ENCODE data around the gene FOXA2. TPM values are rescaled to one million over a fixed set of nuclear protein-coding genes. Genes with fewer than 3 reads are reported as not detected.

Gene FOXA2
- total and polyA plus RNA-seq, 4 donors, result 0.60 to 0.83 (median 0.60) TPM; not detected in 1

GRCh38 chr20:22585786-22586493 lies 1.6 kb upstream of the FOXA2 start:
- DNase-seq (ENCODE audit: low read depth in 4 of 6, low spot score in 6 of 6), result no peak
- Histone ChIP-seq H3K27ac (ENCODE audit: low read depth, low read length) (no peak overlapping the region), H3K27me3 (ENCODE audit: control insufficient read depth, insufficient read depth, low read length) (peaks cover 95% of the 10 kb centered on the region), H3K4me3 (ENCODE audit: low read depth, low read length) (no peak overlapping the region), H3K4me1 (ENCODE audit: control insufficient read depth, insufficient read depth, low read length) (peaks cover 37% of the 10 kb centered on the region), H3K9me3 (ENCODE audit: control insufficient read depth, insufficient read depth, low read length) (no peaks in the 10 kb centered on the region), H3K36me3 (ENCODE audit: control insufficient read depth, insufficient read depth, low read length) (no peaks in the 10 kb centered on the region)
- WGBS (ENCODE audit: insufficient coverage), result 4% methylated on average over 24 of the region's 29 CpGs

- Histone ChIP-seq H3K4me3 (ENCODE audit: low read depth, low read length) (no peak overlapping the region), H3K4me1 (ENCODE audit: control insufficient read depth, insufficient read depth, low read length) (peaks cover 37% of the 10 kb centered on the region), H3K27me3 (ENCODE audit: control insufficient read depth, insufficient read depth, low read length) (peaks cover 95% of the 10 kb centered on the region), H3K9me3 (ENCODE audit: control insufficient read depth, insufficient read depth, low read length) (no peaks in the 10 kb centered on the region), H3K27ac (ENCODE audit: low read depth, low read length) (no peak overlapping the region), H3K36me3 (ENCODE audit: control insufficient read depth, insufficient read depth, low read length) (no peaks in the 10 kb centered on the region)
- WGBS (ENCODE audit: insufficient coverage), result under 1% methylated on average over 54 of the region's 58 CpGs
- DNase-seq (ENCODE audit: low read depth in 4 of 6, low spot score in 6 of 6), result no peak
These were observed 782 bp upstream of the FOXA2 start for GRCh38 chr20:22584922-22585785.

GRCh38 chr20:22583773-22584521 lies 425 bp downstream of the FOXA2 start:
- no peak overlapping the region for H3K4me3 ChIP-seq (ENCODE audit: low read depth, low read length)
- peaks cover 95% of the 10 kb centered on the region for H3K27me3 ChIP-seq (ENCODE audit: control insufficient read depth, insufficient read depth, low read length)
- DNase-seq (ENCODE audit: low read depth in 4 of 6, low spot score in 6 of 6), result no peak
- H3K9me3 ChIP-seq (ENCODE audit: control insufficient read depth, insufficient read depth, low read length), result no peaks in the 10 kb centered on the region
- H3K27ac ChIP-seq (ENCODE audit: low read depth, low read length), result no peak overlapping the region
- WGBS (ENCODE audit: insufficient coverage), result 0% methylated on average over 25 of the region's 41 CpGs
- peaks cover 41% of the 10 kb centered on the region for H3K4me1 ChIP-seq (ENCODE audit: control insufficient read depth, insufficient read depth, low read length)
- no peaks in the 10 kb centered on the region for H3K36me3 ChIP-seq (ENCODE audit: control insufficient read depth, insufficient read depth, low read length)

- Histone ChIP-seq H3K36me3 (ENCODE audit: control insufficient read depth, insufficient read depth, low read length) (no peaks in the 10 kb centered on the region), H3K4me3 (ENCODE audit: low read depth, low read length) (no peak overlapping the region), H3K27me3 (ENCODE audit: control insufficient read depth, insufficient read depth, low read length) (peaks cover 97% of the 10 kb centered on the region), H3K9me3 (ENCODE audit: control insufficient read depth, insufficient read depth, low read length) (no peaks in the 10 kb centered on the region), H3K4me1 (ENCODE audit: control insufficient read depth, insufficient read depth, low read length) (peaks cover 44% of the 10 kb centered on the region), H3K27ac (ENCODE audit: low read depth, low read length) (no peak overlapping the region)
- DNase-seq (ENCODE audit: low read depth in 4 of 6, low spot score in 6 of 6), result no peak
- WGBS (ENCODE audit: insufficient coverage), result under 1% methylated on average over 66 of the region's 66 CpGs
These were observed 1.2 kb downstream of the FOXA2 start for GRCh38 chr20:22582964-22583772.

GRCh38 chr20:22582386-22582963 lies 1.9 kb downstream of the FOXA2 start:
- no peaks in the 10 kb centered on the region for H3K9me3 ChIP-seq (ENCODE audit: control insufficient read depth, insufficient read depth, low read length)
- H3K4me1 ChIP-seq (ENCODE audit: control insufficient read depth, insufficient read depth, low read length), result peaks cover 51% of the 10 kb centered on the region
- peaks cover 98% of the 10 kb centered on the region for H3K27me3 ChIP-seq (ENCODE audit: control insufficient read depth, insufficient read depth, low read length)
- H3K27ac ChIP-seq (ENCODE audit: low read depth, low read length), result no peak overlapping the region
- DNase-seq (ENCODE audit: low read depth in 4 of 6, low spot score in 6 of 6), result no peak
- 2% methylated on average over 54 of the region's 54 CpGs for WGBS (ENCODE audit: insufficient coverage)
- H3K36me3 ChIP-seq (ENCODE audit: control insufficient read depth, insufficient read depth, low read length), result no peaks in the 10 kb centered on the region
- H3K4me3 ChIP-seq (ENCODE audit: low read depth, low read length), result no peak overlapping the region

- H3K4me3 ChIP-seq (ENCODE audit: low read depth, low read length), result no peak overlapping the region
- peaks cover 98% of the 10 kb centered on the region for H3K27me3 ChIP-seq (ENCODE audit: control insufficient read depth, insufficient read depth, low read length)
- no peaks in the 10 kb centered on the region for H3K36me3 ChIP-seq (ENCODE audit: control insufficient read depth, insufficient read depth, low read length)
- H3K4me1 ChIP-seq (ENCODE audit: control insufficient read depth, insufficient read depth, low read length), result peaks cover 47% of the 10 kb centered on the region
- no peak overlapping the region for H3K27ac ChIP-seq (ENCODE audit: low read depth, low read length)
- no peaks in the 10 kb centered on the region for H3K9me3 ChIP-seq (ENCODE audit: control insufficient read depth, insufficient read depth, low read length)
- no peak for DNase-seq (ENCODE audit: low read depth in 4 of 6, low spot score in 6 of 6)
- WGBS (ENCODE audit: insufficient coverage), result 2% methylated on average over 42 of the region's 54 CpGs
These were observed 2.7 kb downstream of the FOXA2 start for GRCh38 chr20:22581437-22582385.

- Histone ChIP-seq H3K27me3 (ENCODE audit: control insufficient read depth, insufficient read depth, low read length) (peaks cover 98% of the 10 kb centered on the region), H3K9me3 (ENCODE audit: control insufficient read depth, insufficient read depth, low read length) (no peaks in the 10 kb centered on the region), H3K4me1 (ENCODE audit: control insufficient read depth, insufficient read depth, low read length) (peaks cover 39% of the 10 kb centered on the region), H3K4me3 (ENCODE audit: low read depth, low read length) (no peak overlapping the region), H3K36me3 (ENCODE audit: control insufficient read depth, insufficient read depth, low read length) (no peaks in the 10 kb centered on the region), H3K27ac (ENCODE audit: low read depth, low read length) (no peak overlapping the region)
- 6% methylated on average over 15 of the region's 18 CpGs for WGBS (ENCODE audit: insufficient coverage)
- no peak for DNase-seq (ENCODE audit: low read depth in 4 of 6, low spot score in 6 of 6)
These were observed 4.4 kb downstream of the FOXA2 start for GRCh38 chr20:22579711-22580697.
